Chondrocyte (in vitro differentiated cells): Measurements from ENCODE around the gene DBH. TPM values are rescaled to one million over a fixed set of nuclear protein-coding genes. Genes with fewer than 3 reads are reported as not detected.
A peak's percentile ranks its signal among the peaks of the same experiment; 100 is the strongest.

Experiments
- DNase-seq: peaks from one replicate; pipeline ENCODE4 v3.0.0; 2021; ENCODE audit warnings: mixed read lengths, low spot score
- H3K27ac Mint-ChIP-seq: one replicate; pipeline ENCODE4 v1.8.0; 2021; ENCODE audit warnings: mild to moderate bottlenecking, moderate library complexity, mixed read lengths; ENCODE audit not compliant: unreplicated experiment
- H3K27me3 Mint-ChIP-seq: 2 replicates; pipeline ENCODE4 v1.8.0; 2021; ENCODE audit warnings: low read depth, mixed read lengths
- H3K36me3 Mint-ChIP-seq: 2 replicates; pipeline ENCODE4 v1.8.0; 2021; ENCODE audit warnings: low read depth, mixed read lengths
- H3K4me1 Mint-ChIP-seq: 2 replicates; pipeline ENCODE4 v1.8.0; 2021; ENCODE audit warnings: low read depth, mild to moderate bottlenecking, mixed read lengths
- H3K4me3 Mint-ChIP-seq: one replicate; pipeline ENCODE4 v1.8.0; 2021; ENCODE audit warnings: mild to moderate bottlenecking, moderate library complexity, mixed read lengths; ENCODE audit not compliant: unreplicated experiment
- H3K9me3 Mint-ChIP-seq: 2 replicates; pipeline ENCODE4 v1.8.0; 2021; ENCODE audit warnings: low read depth, mixed read lengths
- long read RNA-seq: library from polyadenylated mRNA; stranded (forward); transcript quantifications from one replicate; pipeline ENCODE4 v2.0.0, GENCODE V29; 2021
- total RNA-seq: library from RNA; stranded (reverse); gene quantifications from 3 replicates; pipeline ENCODE4 v1.2.1, GENCODE V29; 2021
- TF ChIP-seq, protein P1 (sequence below): fragments of 200-600 bp; sonication (generic); IDR thresholded peaks from 2 replicates; pipeline ENCODE4 v1.5.0; 2021; ENCODE audit warnings: antibody characterized with exemption, mild to moderate bottlenecking, moderate library complexity

DBH gene
- total RNA-seq, result not detected in 3 replicates
- long read RNA-seq, result 0 reads

GRCh38 chr9:133635533-133636531, at the start of gene DBH:
DBH (plus strand) TSS chr9:133636363; CDS start chr9:133636372, 9 bp downstream.
- Mint-ChIP-seq H3K36me3 (no peaks in the 10 kb centered on the region), H3K4me3 (no peak within 1 kb of the TSS), H3K27ac (no peak within 1 kb of the TSS), H3K9me3 (no peaks in the 10 kb centered on the region), H3K27me3 (peaks cover 70% of the 10 kb centered on the region), H3K4me1 (no peaks in the 10 kb centered on the region)
- DNase-seq, result no peak
- TF ChIP-seq, protein P1, sequence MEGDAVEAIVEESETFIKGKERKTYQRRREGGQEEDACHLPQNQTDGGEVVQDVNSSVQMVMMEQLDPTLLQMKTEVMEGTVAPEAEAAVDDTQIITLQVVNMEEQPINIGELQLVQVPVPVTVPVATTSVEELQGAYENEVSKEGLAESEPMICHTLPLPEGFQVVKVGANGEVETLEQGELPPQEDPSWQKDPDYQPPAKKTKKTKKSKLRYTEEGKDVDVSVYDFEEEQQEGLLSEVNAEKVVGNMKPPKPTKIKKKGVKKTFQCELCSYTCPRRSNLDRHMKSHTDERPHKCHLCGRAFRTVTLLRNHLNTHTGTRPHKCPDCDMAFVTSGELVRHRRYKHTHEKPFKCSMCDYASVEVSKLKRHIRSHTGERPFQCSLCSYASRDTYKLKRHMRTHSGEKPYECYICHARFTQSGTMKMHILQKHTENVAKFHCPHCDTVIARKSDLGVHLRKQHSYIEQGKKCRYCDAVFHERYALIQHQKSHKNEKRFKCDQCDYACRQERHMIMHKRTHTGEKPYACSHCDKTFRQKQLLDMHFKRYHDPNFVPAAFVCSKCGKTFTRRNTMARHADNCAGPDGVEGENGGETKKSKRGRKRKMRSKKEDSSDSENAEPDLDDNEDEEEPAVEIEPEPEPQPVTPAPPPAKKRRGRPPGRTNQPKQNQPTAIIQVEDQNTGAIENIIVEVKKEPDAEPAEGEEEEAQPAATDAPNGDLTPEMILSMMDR, result no peak

DNA sequence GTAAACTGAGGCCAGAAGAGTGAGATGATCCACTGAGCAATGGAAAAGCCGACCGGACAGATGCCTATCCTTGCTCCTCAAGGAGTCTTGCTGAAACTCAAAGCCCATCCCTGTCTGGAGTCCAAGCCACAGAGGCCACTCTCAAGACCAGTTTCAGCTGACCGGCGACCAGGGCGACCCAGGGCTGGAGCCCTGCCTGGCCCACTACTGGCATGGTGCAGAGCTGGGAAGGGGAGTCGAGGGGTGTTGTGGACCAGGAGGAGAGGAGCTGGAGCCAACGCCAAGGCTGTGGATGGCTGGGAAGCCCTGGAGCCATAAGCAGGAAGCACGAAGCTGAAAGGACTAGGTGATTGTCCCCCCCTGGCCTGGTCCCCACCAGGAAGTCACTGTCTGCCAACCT, 49.1 kb upstream of the DBH start:
- no peak overlapping the region for H3K4me3 Mint-ChIP-seq
- no peak overlapping the region for H3K27ac Mint-ChIP-seq
- peaks cover 3% of the 10 kb centered on the region for H3K9me3 Mint-ChIP-seq
- no peak for DNase-seq
- H3K4me1 Mint-ChIP-seq, result peaks cover 8% of the 10 kb centered on the region
- H3K36me3 Mint-ChIP-seq, result no peaks in the 10 kb centered on the region
- peaks cover 26% of the 10 kb centered on the region for H3K27me3 Mint-ChIP-seq
- TF ChIP-seq, protein P1, result no peak

DNA sequence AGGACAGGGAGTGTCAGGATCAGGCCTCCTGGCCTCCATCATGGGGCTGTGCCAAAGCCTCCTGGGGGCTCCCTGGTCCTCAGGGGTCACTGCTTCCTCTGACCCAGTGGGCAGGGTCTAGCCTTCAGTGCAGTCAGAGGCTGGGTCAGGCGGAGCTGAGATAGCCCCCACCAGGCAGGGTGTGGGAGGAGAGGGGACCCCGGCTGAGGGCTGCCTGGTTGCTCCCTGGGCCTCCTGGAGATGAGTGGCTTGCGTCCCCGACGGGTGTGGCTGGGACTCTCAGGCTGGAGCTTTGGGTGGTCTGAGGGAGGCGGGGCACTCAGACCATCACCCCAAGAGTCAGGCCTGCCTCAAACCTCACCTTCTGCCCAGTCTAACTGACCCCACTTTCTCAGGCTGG, 48.7 kb upstream of the DBH start:
- no peak overlapping the region for H3K27ac Mint-ChIP-seq
- H3K4me1 Mint-ChIP-seq, result peaks cover 8% of the 10 kb centered on the region
- TF ChIP-seq, protein P1, result no peak
- H3K36me3 Mint-ChIP-seq, result no peaks in the 10 kb centered on the region
- no peak for DNase-seq
- peaks cover 26% of the 10 kb centered on the region for H3K27me3 Mint-ChIP-seq
- no peak overlapping the region for H3K4me3 Mint-ChIP-seq
- H3K9me3 Mint-ChIP-seq, result peaks cover 3% of the 10 kb centered on the region

- H3K4me3 Mint-ChIP-seq, result no peak overlapping the region
- H3K9me3 Mint-ChIP-seq, result peaks cover 3% of the 10 kb centered on the region
- peaks cover 4% of the 10 kb centered on the region for H3K4me1 Mint-ChIP-seq
- no peaks in the 10 kb centered on the region for H3K36me3 Mint-ChIP-seq
- peaks cover 31% of the 10 kb centered on the region for H3K27me3 Mint-ChIP-seq
- no peak overlapping the region for H3K27ac Mint-ChIP-seq
- no peak for DNase-seq
- TF ChIP-seq, protein P1, result peak; percentile 72
Observed at GRCh38 chr9:133589454-133590227, 46.5 kb upstream of the DBH start.

GRCh38 chr9:133590231-133590855, 45.8 kb upstream of the DBH start:
- no peaks in the 10 kb centered on the region for H3K36me3 Mint-ChIP-seq
- H3K4me1 Mint-ChIP-seq, result peaks cover 4% of the 10 kb centered on the region
- H3K27me3 Mint-ChIP-seq, result peaks cover 26% of the 10 kb centered on the region
- TF ChIP-seq, protein P1, result no peak
- no peak overlapping the region for H3K27ac Mint-ChIP-seq
- no peak overlapping the region for H3K4me3 Mint-ChIP-seq
- DNase-seq, result no peak
- H3K9me3 Mint-ChIP-seq, result peaks cover 3% of the 10 kb centered on the region
